Liver (tissue), 3 donors: ENCODE measurements around the gene ANKRD44.

ENCODE experiments used
- CTCF ChIP-seq: fragments of 150-350 bp; IDR thresholded peaks from 2 replicates; pipeline ENCODE4 v1.5.1; 2017; ENCODE audit warnings: improper control_type of control experiment, low read depth, low read length; ENCODE audit not compliant: missing input control
- EGR1 ChIP-seq, 2 donors: IDR thresholded peaks; 2 replicates each; pipeline ENCODE4 v1.6.1; 2016 to 2018; ENCODE audit warnings: antibody characterized with exemption in 2 of 2, low read depth in 2 of 2
- FOXA1 ChIP-seq: IDR thresholded peaks from 2 replicates; pipeline ENCODE4 v1.6.1; 2016; ENCODE audit warnings: antibody characterized with exemption
- GABPA ChIP-seq, 2 donors: IDR thresholded peaks in 1 of 2; conservative IDR thresholded peaks in 1 of 2; 2 replicates each; pipeline ENCODE4 v1.6.1; 2016; ENCODE audit warnings: antibody characterized with exemption in 2 of 2, mild to moderate bottlenecking in 1 of 2, moderate library complexity in 1 of 2
- HNF4G ChIP-seq: IDR thresholded peaks from 2 replicates; pipeline ENCODE4 v1.6.1; 2016; ENCODE audit warnings: antibody characterized with exemption
- JUND ChIP-seq, 2 donors: IDR thresholded peaks; 2 replicates each; pipeline ENCODE4 v1.6.1; 2016; ENCODE audit warnings: antibody characterized with exemption in 2 of 2
- MAX ChIP-seq: IDR thresholded peaks from 2 replicates; pipeline ENCODE4 v1.6.1; 2016; ENCODE audit warnings: antibody characterized with exemption
- RAD21 ChIP-seq, 2 donors: IDR thresholded peaks; 2 replicates each; pipeline ENCODE4 v1.6.1; 2016; ENCODE audit warnings: antibody characterized with exemption in 2 of 2, mild to moderate bottlenecking in 2 of 2
- REST ChIP-seq: IDR thresholded peaks from 2 replicates; pipeline ENCODE4 v1.6.1; 2016; ENCODE audit warnings: antibody characterized with exemption, mild to moderate bottlenecking
- RXRA ChIP-seq, 2 donors: IDR thresholded peaks; 2 replicates each; pipeline ENCODE4 v1.6.1; 2017 to 2018; ENCODE audit warnings: antibody characterized with exemption in 2 of 2, mild to moderate bottlenecking in 1 of 2
- SP1 ChIP-seq: IDR thresholded peaks from 2 replicates; pipeline ENCODE4 v1.6.1; 2018; ENCODE audit warnings: antibody characterized with exemption, mild to moderate bottlenecking
- TAF1 ChIP-seq: conservative IDR thresholded peaks from 2 replicates; pipeline ENCODE4 v1.6.1; 2016; ENCODE audit warnings: antibody characterized with exemption, mild to moderate bottlenecking
- YY1 ChIP-seq: IDR thresholded peaks from 2 replicates; pipeline ENCODE4 v1.6.1; 2016; ENCODE audit warnings: antibody characterized with exemption, mild to moderate bottlenecking
- TF ChIP-seq, protein P1 (sequence below): IDR thresholded peaks from 2 replicates; pipeline ENCODE4 v1.6.1; 2016; ENCODE audit warnings: antibody characterized with exemption
- donor health status: healthy.
- donor health status: healthy.

- TF ChIP-seq CTCF (no peak), REST (no peak), MAX (no peak), GABPA (IDR thresholded peaks at IDR 0.05 in 1 of 2, conservative IDR thresholded peaks at IDR 0.05 in 1 of 2) (no peak), TAF1 (no peak), JUND (IDR thresholded peaks at IDR 0.05) (no peak), RAD21 (IDR thresholded peaks at IDR 0.05) (no peak), SP1 (no peak), FOXA1 (no peak), EGR1 (IDR thresholded peaks at IDR 0.05; ENCODE audit: low read depth in 2 of 2) (no peak), RXRA (IDR thresholded peaks at IDR 0.05) (no peak), HNF4G (no peak), YY1 (no peak)
- TF ChIP-seq, protein P1, sequence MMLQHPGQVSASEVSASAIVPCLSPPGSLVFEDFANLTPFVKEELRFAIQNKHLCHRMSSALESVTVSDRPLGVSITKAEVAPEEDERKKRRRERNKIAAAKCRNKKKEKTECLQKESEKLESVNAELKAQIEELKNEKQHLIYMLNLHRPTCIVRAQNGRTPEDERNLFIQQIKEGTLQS, result no peak
These were observed 48.8 kb downstream of the ANKRD44 start for GRCh38 chr2:197261808-197262226.
